HEK293 (cell line): ENCODE measurements around the gene TAF10.

Source experiments
- CTCF ChIA-PET: fragments of 350-600 bp; formaldehyde crosslinking; extraction: SDS; loops from one replicate; lab custom pipeline; 2021; ENCODE audit warnings: antibody characterized with exemption; lab: Yijun Ruan, JAX
- POLR2A ChIA-PET: fragments of 300-600 bp; formaldehyde crosslinking; extraction: SDS; loops from one replicate; lab custom pipeline; 2020; ENCODE audit warnings: antibody characterized with exemption, inconsistent platforms; lab: Yijun Ruan, JAX
- H3K27ac ChIP-seq: fragments of 200-500 bp; sonication (Bioruptor generic); 2 replicates; pipeline ENCODE4 v1.5.1; 2014; ENCODE audit warnings: low read depth, low read length, control low read depth, inconsistent platforms; ENCODE audit errors: extremely low read depth
- H3K36me3 ChIP-seq, 2 experiments: fragments of 200-500 bp in 1 of 2; sonication (Bioruptor generic) in 1 of 2; 1 replicate in 1 of 2; 2 replicates in 1 of 2; pipeline ENCODE4 v1.5.1; 2014 to 2017; ENCODE audit warnings: inconsistent platforms in 2 of 2, low read length in 2 of 2; ENCODE audit not compliant: control insufficient read depth in 2 of 2, insufficient read depth in 1 of 2
- H3K4me1 ChIP-seq: fragments of 200-500 bp; sonication (Bioruptor generic); 2 replicates; pipeline ENCODE4 v1.5.1; 2014; ENCODE audit warnings: mild to moderate bottlenecking, low read length, inconsistent platforms; ENCODE audit not compliant: control insufficient read depth, insufficient read depth
- H3K4me3 ChIP-seq: 2 replicates; pipeline ENCODE4 v1.5.1; 2011; ENCODE audit warnings: low read depth, mild to moderate bottlenecking, control low read depth, low read length, moderate library complexity
- H3K9me3 ChIP-seq: fragments of 200-500 bp; sonication (Bioruptor generic); 2 replicates; pipeline ENCODE4 v1.5.1; 2014; ENCODE audit warnings: low read depth, low read length, inconsistent platforms; ENCODE audit not compliant: control insufficient read depth, insufficient read depth
- KLF9 ChIP-seq: fragments of 450-650 bp; formaldehyde crosslinking; IDR thresholded peaks from 2 replicates; pipeline ENCODE4 v1.5.1; 2016; ENCODE audit warnings: missing biosample characterization, missing genetic modification characterization, low read depth
- PBX3 ChIP-seq: sonication (generic); formaldehyde crosslinking; IDR thresholded peaks from 2 replicates; pipeline ENCODE4 v1.8.1; 2022; ENCODE audit warnings: mild to moderate bottlenecking, moderate library complexity, missing genetic modification reagents
- ZBTB11 ChIP-seq: fragments of 450-650 bp; formaldehyde crosslinking; conservative IDR thresholded peaks from 2 replicates; pipeline ENCODE4 v1.5.1; 2016; ENCODE audit warnings: low read depth, missing biosample characterization, missing genetic modification characterization
- ZFP3 ChIP-seq: fragments of 450-650 bp; formaldehyde crosslinking; IDR thresholded peaks from 2 replicates; pipeline ENCODE4 v1.5.1; 2016; ENCODE audit warnings: low read depth, missing biosample characterization, missing genetic modification characterization
- ZIC2 ChIP-seq: fragments of 450-650 bp; formaldehyde crosslinking; IDR thresholded peaks from 2 replicates; pipeline ENCODE4 v1.5.1; 2016; ENCODE audit warnings: missing biosample characterization, missing genetic modification characterization
- ZNF132 ChIP-seq: fragments of 450-650 bp; formaldehyde crosslinking; IDR thresholded peaks from 2 replicates; pipeline ENCODE4 v1.5.1; 2017; ENCODE audit warnings: missing biosample characterization, missing genetic modification characterization, borderline replicate concordance
- ZNF16 ChIP-seq: fragments of 450-650 bp; formaldehyde crosslinking; IDR thresholded peaks from 2 replicates; pipeline ENCODE4 v1.5.1; 2016; ENCODE audit warnings: low read depth, missing biosample characterization, missing genetic modification characterization
- ZNF292 ChIP-seq: fragments of 450-650 bp; formaldehyde crosslinking; IDR thresholded peaks from 2 replicates; pipeline ENCODE4 v1.5.1; 2016; ENCODE audit warnings: low read depth, missing biosample characterization, missing genetic modification characterization, borderline replicate concordance
- ZNF391 ChIP-seq: fragments of 450-650 bp; formaldehyde crosslinking; IDR thresholded peaks from 2 replicates; pipeline ENCODE4 v1.5.1; 2016; ENCODE audit warnings: low read depth, missing biosample characterization, missing genetic modification characterization, borderline replicate concordance
- ZNF560 ChIP-seq: fragments of 450-650 bp; formaldehyde crosslinking; IDR thresholded peaks from 2 replicates; pipeline ENCODE4 v1.5.1; 2017; ENCODE audit warnings: missing biosample characterization, missing genetic modification characterization, borderline replicate concordance
- ZNF621 ChIP-seq: fragments of 450-650 bp; formaldehyde crosslinking; IDR thresholded peaks from 2 replicates; pipeline ENCODE4 v1.5.1; 2017; ENCODE audit warnings: missing biosample characterization, missing genetic modification characterization
- ZNF658 ChIP-seq: fragments of 450-650 bp; formaldehyde crosslinking; IDR thresholded peaks from 2 replicates; pipeline ENCODE4; 2016; ENCODE audit warnings: missing biosample characterization, missing genetic modification characterization
- TF ChIP-seq, protein P1 (sequence below): fragments of 450-650 bp; formaldehyde crosslinking; IDR thresholded peaks from 2 replicates; pipeline ENCODE4 v1.5.1; 2016; ENCODE audit warnings: missing biosample characterization, missing genetic modification characterization
- TF ChIP-seq, protein P2 (sequence below): fragments of 450-650 bp; formaldehyde crosslinking; IDR thresholded peaks from 2 replicates; pipeline ENCODE4 v1.5.1; 2016; ENCODE audit warnings: missing biosample characterization, missing genetic modification characterization
- TF ChIP-seq, protein P3 (sequence below): fragments of 450-650 bp; formaldehyde crosslinking; IDR thresholded peaks from 2 replicates; pipeline ENCODE4 v1.5.1; 2016; ENCODE audit warnings: missing biosample characterization, missing genetic modification characterization
- TF ChIP-seq, protein P4 (sequence below): fragments of 450-650 bp; formaldehyde crosslinking; IDR thresholded peaks from 2 replicates; pipeline ENCODE4 v1.5.1; 2017; ENCODE audit warnings: missing biosample characterization, missing genetic modification characterization

The TAF10 gene

GRCh38 chr11:6563667-6564066 is 48.3 kb downstream of the TAF10 start:
- ChIA-PET CTCF (interaction anchor here (0.7 to 1.7 kb wide), 2 partner anchors 33 to 191 kb away, joined by 3 to 6 read pairs; no protein-coding TSS in a partner anchor), POLR2A (no interaction called here)
- no peak overlapping the region for H3K4me3 ChIP-seq
- H3K9me3 ChIP-seq = no peaks in the 10 kb centered on the region
- no peak overlapping the region for H3K27ac ChIP-seq
- H3K36me3 ChIP-seq = peaks cover 0 to 4% of the 10 kb centered on the region in 2 experiments; a peak in 1 of 3 replicates
- no peaks in the 10 kb centered on the region for H3K4me1 ChIP-seq
- TF ChIP-seq ZNF391 (tag by site-specific recombination) = no peak
- no peak for TF ChIP-seq ZFP3 (tag by site-specific recombination)
- no peak for TF ChIP-seq KLF9 (tag by site-specific recombination)
- no peak for TF ChIP-seq ZNF621 (tag by site-specific recombination)
- TF ChIP-seq, protein P1, sequence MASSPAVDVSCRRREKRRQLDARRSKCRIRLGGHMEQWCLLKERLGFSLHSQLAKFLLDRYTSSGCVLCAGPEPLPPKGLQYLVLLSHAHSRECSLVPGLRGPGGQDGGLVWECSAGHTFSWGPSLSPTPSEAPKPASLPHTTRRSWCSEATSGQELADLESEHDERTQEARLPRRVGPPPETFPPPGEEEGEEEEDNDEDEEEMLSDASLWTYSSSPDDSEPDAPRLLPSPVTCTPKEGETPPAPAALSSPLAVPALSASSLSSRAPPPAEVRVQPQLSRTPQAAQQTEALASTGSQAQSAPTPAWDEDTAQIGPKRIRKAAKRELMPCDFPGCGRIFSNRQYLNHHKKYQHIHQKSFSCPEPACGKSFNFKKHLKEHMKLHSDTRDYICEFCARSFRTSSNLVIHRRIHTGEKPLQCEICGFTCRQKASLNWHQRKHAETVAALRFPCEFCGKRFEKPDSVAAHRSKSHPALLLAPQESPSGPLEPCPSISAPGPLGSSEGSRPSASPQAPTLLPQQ (tag by site-specific recombination) = no peak
- TF ChIP-seq, protein P2, sequence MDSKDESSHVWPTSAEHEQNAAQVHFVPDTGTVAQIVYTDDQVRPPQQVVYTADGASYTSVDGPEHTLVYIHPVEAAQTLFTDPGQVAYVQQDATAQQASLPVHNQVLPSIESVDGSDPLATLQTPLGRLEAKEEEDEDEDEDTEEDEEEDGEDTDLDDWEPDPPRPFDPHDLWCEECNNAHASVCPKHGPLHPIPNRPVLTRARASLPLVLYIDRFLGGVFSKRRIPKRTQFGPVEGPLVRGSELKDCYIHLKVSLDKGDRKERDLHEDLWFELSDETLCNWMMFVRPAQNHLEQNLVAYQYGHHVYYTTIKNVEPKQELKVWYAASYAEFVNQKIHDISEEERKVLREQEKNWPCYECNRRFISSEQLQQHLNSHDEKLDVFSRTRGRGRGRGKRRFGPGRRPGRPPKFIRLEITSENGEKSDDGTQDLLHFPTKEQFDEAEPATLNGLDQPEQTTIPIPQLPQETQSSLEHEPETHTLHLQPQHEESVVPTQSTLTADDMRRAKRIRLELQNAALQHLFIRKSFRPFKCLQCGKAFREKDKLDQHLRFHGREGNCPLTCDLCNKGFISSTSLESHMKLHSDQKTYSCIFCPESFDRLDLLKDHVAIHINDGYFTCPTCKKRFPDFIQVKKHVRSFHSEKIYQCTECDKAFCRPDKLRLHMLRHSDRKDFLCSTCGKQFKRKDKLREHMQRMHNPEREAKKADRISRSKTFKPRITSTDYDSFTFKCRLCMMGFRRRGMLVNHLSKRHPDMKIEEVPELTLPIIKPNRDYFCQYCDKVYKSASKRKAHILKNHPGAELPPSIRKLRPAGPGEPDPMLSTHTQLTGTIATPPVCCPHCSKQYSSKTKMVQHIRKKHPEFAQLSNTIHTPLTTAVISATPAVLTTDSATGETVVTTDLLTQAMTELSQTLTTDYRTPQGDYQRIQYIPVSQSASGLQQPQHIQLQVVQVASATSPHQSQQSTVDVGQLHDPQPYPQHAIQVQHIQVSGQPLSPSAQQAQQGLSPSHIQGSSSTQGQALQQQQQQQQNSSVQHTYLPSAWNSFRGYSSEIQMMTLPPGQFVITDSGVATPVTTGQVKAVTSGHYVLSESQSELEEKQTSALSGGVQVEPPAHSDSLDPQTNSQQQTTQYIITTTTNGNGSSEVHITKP (tag by site-specific recombination) = no peak
- TF ChIP-seq, protein P3, sequence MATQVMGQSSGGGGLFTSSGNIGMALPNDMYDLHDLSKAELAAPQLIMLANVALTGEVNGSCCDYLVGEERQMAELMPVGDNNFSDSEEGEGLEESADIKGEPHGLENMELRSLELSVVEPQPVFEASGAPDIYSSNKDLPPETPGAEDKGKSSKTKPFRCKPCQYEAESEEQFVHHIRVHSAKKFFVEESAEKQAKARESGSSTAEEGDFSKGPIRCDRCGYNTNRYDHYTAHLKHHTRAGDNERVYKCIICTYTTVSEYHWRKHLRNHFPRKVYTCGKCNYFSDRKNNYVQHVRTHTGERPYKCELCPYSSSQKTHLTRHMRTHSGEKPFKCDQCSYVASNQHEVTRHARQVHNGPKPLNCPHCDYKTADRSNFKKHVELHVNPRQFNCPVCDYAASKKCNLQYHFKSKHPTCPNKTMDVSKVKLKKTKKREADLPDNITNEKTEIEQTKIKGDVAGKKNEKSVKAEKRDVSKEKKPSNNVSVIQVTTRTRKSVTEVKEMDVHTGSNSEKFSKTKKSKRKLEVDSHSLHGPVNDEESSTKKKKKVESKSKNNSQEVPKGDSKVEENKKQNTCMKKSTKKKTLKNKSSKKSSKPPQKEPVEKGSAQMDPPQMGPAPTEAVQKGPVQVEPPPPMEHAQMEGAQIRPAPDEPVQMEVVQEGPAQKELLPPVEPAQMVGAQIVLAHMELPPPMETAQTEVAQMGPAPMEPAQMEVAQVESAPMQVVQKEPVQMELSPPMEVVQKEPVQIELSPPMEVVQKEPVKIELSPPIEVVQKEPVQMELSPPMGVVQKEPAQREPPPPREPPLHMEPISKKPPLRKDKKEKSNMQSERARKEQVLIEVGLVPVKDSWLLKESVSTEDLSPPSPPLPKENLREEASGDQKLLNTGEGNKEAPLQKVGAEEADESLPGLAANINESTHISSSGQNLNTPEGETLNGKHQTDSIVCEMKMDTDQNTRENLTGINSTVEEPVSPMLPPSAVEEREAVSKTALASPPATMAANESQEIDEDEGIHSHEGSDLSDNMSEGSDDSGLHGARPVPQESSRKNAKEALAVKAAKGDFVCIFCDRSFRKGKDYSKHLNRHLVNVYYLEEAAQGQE = no peak
- no peak for TF ChIP-seq ZNF292 (tag by site-specific recombination)
- no peak for TF ChIP-seq ZNF560 (tag by site-specific recombination)
- no peak for TF ChIP-seq ZIC2 (tag by site-specific recombination)
- TF ChIP-seq ZNF16 = no peak
- TF ChIP-seq, protein P4, sequence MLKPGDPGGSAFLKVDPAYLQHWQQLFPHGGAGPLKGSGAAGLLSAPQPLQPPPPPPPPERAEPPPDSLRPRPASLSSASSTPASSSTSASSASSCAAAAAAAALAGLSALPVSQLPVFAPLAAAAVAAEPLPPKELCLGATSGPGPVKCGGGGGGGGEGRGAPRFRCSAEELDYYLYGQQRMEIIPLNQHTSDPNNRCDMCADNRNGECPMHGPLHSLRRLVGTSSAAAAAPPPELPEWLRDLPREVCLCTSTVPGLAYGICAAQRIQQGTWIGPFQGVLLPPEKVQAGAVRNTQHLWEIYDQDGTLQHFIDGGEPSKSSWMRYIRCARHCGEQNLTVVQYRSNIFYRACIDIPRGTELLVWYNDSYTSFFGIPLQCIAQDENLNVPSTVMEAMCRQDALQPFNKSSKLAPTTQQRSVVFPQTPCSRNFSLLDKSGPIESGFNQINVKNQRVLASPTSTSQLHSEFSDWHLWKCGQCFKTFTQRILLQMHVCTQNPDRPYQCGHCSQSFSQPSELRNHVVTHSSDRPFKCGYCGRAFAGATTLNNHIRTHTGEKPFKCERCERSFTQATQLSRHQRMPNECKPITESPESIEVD (tag by site-specific recombination) = no peak
- TF ChIP-seq ZNF132 = no peak
- TF ChIP-seq ZBTB11 (tag by site-specific recombination) = no peak
- no peak for TF ChIP-seq PBX3 (CRISPR knock-in tag)
- no peak for TF ChIP-seq ZNF658
